ENCODE results near the gene TRMT11. TPM values are rescaled to one million over a fixed set of nuclear protein-coding genes. Genes with fewer than 3 reads are reported as not detected.
"Not testable (repeated sequence)": the region's sequence is repeated elsewhere in the genome, so short reads cannot be mapped to it uniquely, and the experiment has no call there.

TRMT11 gene
- total RNA-seq, 1 donor from 2014 or later = 33.4 TPM

GRCh38 chr6:125968493-125968892, 17.8 kb upstream of the TRMT11 start:
- POLR2A ChIA-PET = interaction anchor here (1.0 to 1.2 kb wide), 2 partner anchors 11 to 12 kb away, joined by 3 to 5 read pairs; partner anchors contain the start of gene HINT3
- peaks cover 50% of the 10 kb centered on the region for H3K36me3 Mint-ChIP-seq (ENCODE audit: low read depth)
- CTCF ChIA-PET = interaction anchor here (2.5 to 2.7 kb wide), 2 partner anchors 11 to 178 kb away, joined by 8 to 12 read pairs; partner anchors contain the start of genes HINT3 and NCOA7
- H3K9me3 Mint-ChIP-seq = no peaks in the 10 kb centered on the region
- peaks cover 38% of the 10 kb centered on the region for H3K4me1 Mint-ChIP-seq
- intact Hi-C loops (cut with micrococcal nuclease) = no loop called here
- DNase-seq (no peak), ATAC-seq (ENCODE audit: low read depth) (no peak)
- H3K27me3 Mint-ChIP-seq = no peaks in the 10 kb centered on the region
- no peak for TF ChIP-seq CTCF (IDR thresholded peaks at IDR 0.05)
- peak overlapping the region; percentile 3 for H3K27ac Mint-ChIP-seq
- H3K4me3 Mint-ChIP-seq = peak overlapping the region; percentile 28

GRCh38 chr6:125970760-125971159, 15.6 kb upstream of the TRMT11 start:
- CTCF ChIA-PET = interaction anchor here (0.7 to 2.7 kb wide), 11 partner anchors 10 to 660 kb away, joined by 3 to 12 read pairs (median 4); partner anchors contain the start of gene NCOA7
- Mint-ChIP-seq H3K27ac (no peak overlapping the region), H3K9me3 (no peaks in the 10 kb centered on the region), H3K27me3 (no peaks in the 10 kb centered on the region), H3K4me3 (no peak overlapping the region), H3K36me3 (ENCODE audit: low read depth) (peaks cover 57% of the 10 kb centered on the region), H3K4me1 (peaks cover 41% of the 10 kb centered on the region)
- TF ChIP-seq CTCF (IDR thresholded peaks at IDR 0.05) = no peak
- intact Hi-C loops (cut with micrococcal nuclease) = loop anchor here (10.0 kb wide), 2 partner anchors 446 to 816 kb away; partner anchors contain the start of gene TPD52L1
- DNase-seq = no peak
- POLR2A ChIA-PET = interaction anchor here (1.8 kb wide), 1 partner anchor 13 kb away, joined by 6 read pairs; no protein-coding TSS in a partner anchor
- no peak for ATAC-seq (ENCODE audit: low read depth)

GRCh38 chr6:125972478-125972877, 13.9 kb upstream of the TRMT11 start:
- H3K27me3 Mint-ChIP-seq; H3K27ac Mint-ChIP-seq; H3K9me3 Mint-ChIP-seq; H3K4me3 Mint-ChIP-seq; ATAC-seq (ENCODE audit: low read depth); POLR2A ChIA-PET; DNase-seq: not testable (repeated sequence)
- Mint-ChIP-seq H3K36me3 (ENCODE audit: low read depth) (peaks cover 55% of the 10 kb centered on the region), H3K4me1 (peaks cover 33% of the 10 kb centered on the region)
- CTCF ChIA-PET = interaction anchor here (1.3 to 1.4 kb wide), 2 partner anchors 11 to 16 kb away, joined by 3 read pairs; no protein-coding TSS in a partner anchor
- intact Hi-C loops (cut with micrococcal nuclease) = loop anchor here (10.0 kb wide), 2 partner anchors 448 to 818 kb away; partner anchors contain the start of gene TPD52L1

- H3K27ac Mint-ChIP-seq = peak overlapping the region; percentile 5
- H3K4me1 Mint-ChIP-seq = peaks cover 15% of the 10 kb centered on the region
- intact Hi-C loops (cut with micrococcal nuclease) = loop anchor here (1.0 to 10.0 kb wide), 9 partner anchors 18 to 820 kb away; partner anchors contain the start of genes HINT3 and TPD52L1
- DNase-seq (no peak), ATAC-seq (ENCODE audit: low read depth) (peak; percentile 58)
- ChIA-PET CTCF (interaction anchor here (0.7 to 4.0 kb wide), 26 partner anchors 10 to 665 kb away, joined by 3 to 52 read pairs (median 4); partner anchors contain the start of genes HINT3, NCOA7 and TRMT11), POLR2A (interaction anchor here (0.6 to 1.9 kb wide), 6 partner anchors 12 to 197 kb away, joined by 3 to 8 read pairs (median 6); partner anchors contain the start of genes HINT3, NCOA7 and TRMT11)
- H3K4me3 Mint-ChIP-seq = no peak overlapping the region
- H3K27me3 Mint-ChIP-seq = no peaks in the 10 kb centered on the region
- no peaks in the 10 kb centered on the region for H3K9me3 Mint-ChIP-seq
- no peak for TF ChIP-seq CTCF (IDR thresholded peaks at IDR 0.05)
- H3K36me3 Mint-ChIP-seq (ENCODE audit: low read depth) = peaks cover 45% of the 10 kb centered on the region
These were observed 12.0 kb upstream of the TRMT11 start for GRCh38 chr6:125974214-125974866.

GRCh38 chr6:125979101-125979500, 7.2 kb upstream of the TRMT11 start:
- DNase-seq (no peak), ATAC-seq (ENCODE audit: low read depth) (no peak)
- Mint-ChIP-seq H3K4me3 (no peak overlapping the region), H3K36me3 (ENCODE audit: low read depth) (peaks cover 23% of the 10 kb centered on the region), H3K4me1 (peaks cover 6% of the 10 kb centered on the region), H3K27ac (no peak overlapping the region), H3K27me3 (no peaks in the 10 kb centered on the region), H3K9me3 (no peaks in the 10 kb centered on the region)
- CTCF ChIA-PET = no interaction called here
- intact Hi-C loops (cut with micrococcal nuclease) = loop anchor here (10.0 kb wide), 2 partner anchors 454 to 824 kb away; partner anchors contain the start of gene TPD52L1
- POLR2A ChIA-PET = no interaction called here
- no peak for TF ChIP-seq CTCF (IDR thresholded peaks at IDR 0.05)

Data from activated B cell treated with CpG ODN at 0.5 μM for 24 hours (primary cell).